RWPE2 (cell line): ENCODE data around the gene C17orf100.
A peak's percentile ranks its signal among the peaks of the same experiment; 100 is the strongest.
"Not testable (repeated sequence)": the region's sequence is repeated elsewhere in the genome, so short reads cannot be mapped to it uniquely, and the experiment has no call there.

Experiments used
- ATAC-seq: fragments of 200-7000 bp; cut with Tn5 transposase; 3 replicates; pipeline ENCODE4 v1.9.1; 2021; ENCODE audit warnings: low read depth
- DNase-seq: peaks from one replicate; pipeline ENCODE4 v3.0.0-alpha.2; 2020; ENCODE audit warnings: low spot score
- H3K27ac ChIP-seq: fragments of 450-650 bp; 2 replicates; pipeline ENCODE4 v1.5.1; 2017; ENCODE audit warnings: mild to moderate bottlenecking; ENCODE audit not compliant: poor library complexity, severe bottlenecking
- H3K27me3 ChIP-seq: fragments of 250-450 bp; sonication (Bioruptor Pico); 2 replicates; pipeline ENCODE4 v1.5.1; 2021; ENCODE audit warnings: mild to moderate bottlenecking, moderate library complexity; ENCODE audit not compliant: insufficient read depth, poor library complexity, severe bottlenecking
- H3K36me3 ChIP-seq: fragments of 250-450 bp; sonication (Bioruptor Pico); 2 replicates; pipeline ENCODE4 v1.5.1; 2020; ENCODE audit warnings: low read depth, mild to moderate bottlenecking, moderate library complexity
- H3K4me1 ChIP-seq: fragments of 250-450 bp; sonication (Bioruptor Pico); 2 replicates; pipeline ENCODE4 v1.5.1; 2021; ENCODE audit warnings: mild to moderate bottlenecking, moderate library complexity; ENCODE audit not compliant: insufficient read depth, poor library complexity, severe bottlenecking
- H3K4me3 ChIP-seq: fragments of 250-450 bp; sonication (Bioruptor Pico); 2 replicates; pipeline ENCODE4 v1.5.1; 2021; ENCODE audit warnings: mild to moderate bottlenecking, moderate library complexity; ENCODE audit not compliant: severe bottlenecking
- H3K9me3 ChIP-seq: fragments of 250-450 bp; sonication (Bioruptor Pico); 2 replicates; pipeline ENCODE4 v1.5.1; 2021; ENCODE audit warnings: mild to moderate bottlenecking, moderate library complexity; ENCODE audit not compliant: severe bottlenecking
- TF ChIP-seq, protein P1 (sequence below): fragments of 450-650 bp; IDR thresholded peaks from one replicate; pipeline ENCODE4 v1.5.1; 2017; ENCODE audit warnings: mild to moderate bottlenecking, moderate library complexity; ENCODE audit not compliant: poor library complexity, severe bottlenecking

Gene C17orf100

DNA sequence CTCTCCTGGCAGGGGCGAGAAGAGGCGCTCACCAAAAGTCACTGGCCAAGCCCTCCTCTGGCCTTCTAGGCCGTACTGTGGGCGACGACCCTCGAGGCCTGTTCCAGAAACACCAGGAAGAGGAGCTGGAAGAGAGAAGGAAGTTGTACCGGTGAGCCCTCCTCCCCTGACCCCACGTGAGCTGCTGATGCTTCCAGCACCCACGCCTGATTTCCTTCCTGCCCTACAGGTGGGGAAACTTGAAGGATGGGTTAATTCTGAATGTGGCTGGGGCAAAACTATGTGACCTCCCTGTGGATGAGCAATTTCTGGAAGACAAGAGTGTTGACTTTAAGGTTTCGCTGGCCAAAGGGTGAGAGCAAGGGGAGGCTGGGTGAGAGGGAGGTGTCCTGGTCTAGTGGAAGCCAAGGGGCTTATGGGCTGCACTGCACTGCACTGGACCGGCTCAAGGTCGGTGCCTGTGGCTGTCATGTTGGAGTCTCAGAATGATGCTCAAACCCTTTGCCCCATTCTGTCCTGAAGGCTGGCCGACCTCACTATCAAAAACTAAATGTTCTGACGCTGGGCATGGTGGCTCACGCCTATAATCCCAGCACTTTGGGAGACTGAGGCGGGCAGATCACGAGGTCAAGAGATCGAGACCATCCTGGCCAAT, 6.2 kb downstream of the C17orf100 start:
- Histone ChIP-seq H3K4me1 (peaks cover 20% of the 10 kb centered on the region), H3K27me3 (no peaks in the 10 kb centered on the region), H3K27ac (no peak overlapping the region), H3K4me3 (peak overlapping the region; percentile 38), H3K9me3 (no peaks in the 10 kb centered on the region), H3K36me3 (no peaks in the 10 kb centered on the region)
- ATAC-seq, result no peak
- no peak for DNase-seq
- TF ChIP-seq, protein P1, sequence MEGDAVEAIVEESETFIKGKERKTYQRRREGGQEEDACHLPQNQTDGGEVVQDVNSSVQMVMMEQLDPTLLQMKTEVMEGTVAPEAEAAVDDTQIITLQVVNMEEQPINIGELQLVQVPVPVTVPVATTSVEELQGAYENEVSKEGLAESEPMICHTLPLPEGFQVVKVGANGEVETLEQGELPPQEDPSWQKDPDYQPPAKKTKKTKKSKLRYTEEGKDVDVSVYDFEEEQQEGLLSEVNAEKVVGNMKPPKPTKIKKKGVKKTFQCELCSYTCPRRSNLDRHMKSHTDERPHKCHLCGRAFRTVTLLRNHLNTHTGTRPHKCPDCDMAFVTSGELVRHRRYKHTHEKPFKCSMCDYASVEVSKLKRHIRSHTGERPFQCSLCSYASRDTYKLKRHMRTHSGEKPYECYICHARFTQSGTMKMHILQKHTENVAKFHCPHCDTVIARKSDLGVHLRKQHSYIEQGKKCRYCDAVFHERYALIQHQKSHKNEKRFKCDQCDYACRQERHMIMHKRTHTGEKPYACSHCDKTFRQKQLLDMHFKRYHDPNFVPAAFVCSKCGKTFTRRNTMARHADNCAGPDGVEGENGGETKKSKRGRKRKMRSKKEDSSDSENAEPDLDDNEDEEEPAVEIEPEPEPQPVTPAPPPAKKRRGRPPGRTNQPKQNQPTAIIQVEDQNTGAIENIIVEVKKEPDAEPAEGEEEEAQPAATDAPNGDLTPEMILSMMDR, result no peak

DNA sequence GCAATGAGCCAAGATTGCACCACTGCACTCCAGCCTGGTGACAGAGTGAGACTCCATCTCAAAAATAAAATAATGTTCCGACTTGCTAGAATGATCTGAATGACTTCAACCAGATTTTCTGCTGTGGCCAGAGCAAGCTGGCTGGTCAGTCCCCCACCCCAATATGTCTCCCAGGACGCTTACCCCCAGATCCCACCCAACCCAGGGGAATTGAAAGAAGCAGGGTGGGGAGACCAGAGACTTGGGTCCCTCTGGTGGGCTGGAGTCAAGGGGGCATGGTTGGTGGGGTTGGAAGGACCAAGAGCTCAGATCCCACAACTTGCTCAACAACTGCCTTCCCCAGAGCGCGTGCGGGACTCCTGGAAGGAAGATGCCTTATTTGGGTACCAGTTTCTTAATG, 6.8 kb downstream of the C17orf100 start:
- H3K9me3 ChIP-seq, DNase-seq: not testable (repeated sequence)
- H3K4me1 ChIP-seq, result peaks cover 13% of the 10 kb centered on the region

DNA sequence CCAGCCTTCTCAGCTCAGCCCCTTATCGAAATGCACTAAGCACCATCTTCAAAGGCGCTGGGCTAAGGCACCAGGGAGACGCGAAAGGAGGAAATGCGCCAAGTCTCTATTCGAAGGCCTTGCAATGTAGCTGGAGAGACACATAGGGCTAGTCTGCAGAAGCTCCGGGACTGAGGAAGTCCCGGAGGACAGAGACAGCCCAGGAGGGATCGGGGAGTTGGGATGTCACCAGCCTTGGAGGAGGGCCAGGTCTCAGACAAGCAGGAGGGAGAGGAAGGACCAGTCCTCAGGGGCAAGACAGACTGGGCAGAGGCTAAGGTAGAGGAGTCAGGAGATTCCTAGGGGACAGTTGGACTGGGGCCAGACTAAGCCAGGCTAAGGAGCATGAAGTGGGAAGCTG, 8.5 kb downstream of the C17orf100 start:
- ATAC-seq, result no peak
- H3K9me3 ChIP-seq, result no peaks in the 10 kb centered on the region
- TF ChIP-seq, protein P1, result no peak
- no peaks in the 10 kb centered on the region for H3K27me3 ChIP-seq
- H3K36me3 ChIP-seq, result no peaks in the 10 kb centered on the region
- no peak for DNase-seq
- H3K4me3 ChIP-seq, result no peak overlapping the region
- peaks cover 3% of the 10 kb centered on the region for H3K4me1 ChIP-seq
- H3K27ac ChIP-seq, result no peak overlapping the region

More for the DNA sequence above, 6.8 kb downstream of the C17orf100 start:
- not testable (repeated sequence) for H3K27me3 ChIP-seq, H3K4me3 ChIP-seq, H3K27ac ChIP-seq, H3K36me3 ChIP-seq, ATAC-seq

DNA sequence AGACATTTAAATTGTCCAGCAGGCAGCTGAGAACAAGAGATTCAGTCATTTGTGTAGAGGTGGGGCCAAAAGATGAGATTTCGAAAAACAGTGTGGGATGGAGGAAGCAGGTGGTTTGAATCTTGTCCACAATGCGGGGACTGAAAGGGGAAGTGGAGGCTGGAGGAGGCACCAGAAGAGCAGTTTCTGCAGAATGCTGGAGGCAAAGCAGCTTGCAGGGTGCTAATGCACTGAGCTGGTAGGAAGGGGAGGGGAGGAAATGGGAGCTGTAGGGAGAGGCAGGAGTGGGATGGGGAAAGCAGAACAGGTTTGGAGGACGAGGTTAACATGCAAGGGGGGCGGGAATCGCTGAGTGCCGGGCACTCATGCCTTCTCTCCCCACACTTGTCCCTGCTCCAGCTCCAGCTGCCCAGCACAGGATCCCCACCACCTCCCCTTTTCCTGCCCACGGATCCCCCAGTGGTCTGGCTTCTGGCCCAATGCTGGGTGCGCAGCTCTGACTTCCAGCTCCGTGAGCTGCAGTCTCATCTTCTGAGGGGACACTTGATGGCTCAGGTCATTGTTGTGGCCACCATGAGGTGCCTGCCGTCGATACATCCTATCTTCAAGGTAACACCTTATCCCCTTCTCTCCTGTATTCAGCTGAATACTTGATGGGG, 9.4 kb downstream of the C17orf100 start:
- no peaks in the 10 kb centered on the region for H3K9me3 ChIP-seq
- H3K27ac ChIP-seq, result no peak overlapping the region
- H3K36me3 ChIP-seq, result no peaks in the 10 kb centered on the region
- no peak overlapping the region for H3K4me3 ChIP-seq
- no peaks in the 10 kb centered on the region for H3K27me3 ChIP-seq
- no peak for DNase-seq
- TF ChIP-seq, protein P1, result no peak
- no peaks in the 10 kb centered on the region for H3K4me1 ChIP-seq
- no peak for ATAC-seq

DNA sequence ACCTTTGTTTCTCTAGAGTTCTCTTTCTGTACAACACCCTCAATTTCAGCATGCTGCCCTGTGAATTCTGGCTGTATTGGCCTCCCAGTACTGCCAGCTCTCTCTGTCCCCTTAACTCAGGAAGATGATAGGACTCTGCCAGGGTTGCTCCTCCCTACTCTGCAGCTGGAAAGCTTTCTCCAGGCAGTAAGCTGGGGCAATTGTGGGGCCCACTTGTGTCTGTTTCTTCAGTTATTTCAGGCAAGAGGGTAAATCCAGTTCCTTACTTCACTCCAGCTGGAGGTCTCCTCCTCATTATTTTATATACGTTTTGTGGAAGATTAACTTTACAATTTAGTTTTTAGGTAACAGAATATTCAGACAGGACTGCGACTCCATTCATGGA, 9.9 kb downstream of the C17orf100 start:
- DNase-seq (no peak), ATAC-seq (no peak)
- Histone ChIP-seq H3K4me3 (no peak overlapping the region), H3K4me1 (peaks cover 3% of the 10 kb centered on the region), H3K27ac (no peak overlapping the region), H3K9me3 (no peaks in the 10 kb centered on the region), H3K36me3 (no peaks in the 10 kb centered on the region), H3K27me3 (no peaks in the 10 kb centered on the region)
- TF ChIP-seq, protein P1, result no peak

DNA sequence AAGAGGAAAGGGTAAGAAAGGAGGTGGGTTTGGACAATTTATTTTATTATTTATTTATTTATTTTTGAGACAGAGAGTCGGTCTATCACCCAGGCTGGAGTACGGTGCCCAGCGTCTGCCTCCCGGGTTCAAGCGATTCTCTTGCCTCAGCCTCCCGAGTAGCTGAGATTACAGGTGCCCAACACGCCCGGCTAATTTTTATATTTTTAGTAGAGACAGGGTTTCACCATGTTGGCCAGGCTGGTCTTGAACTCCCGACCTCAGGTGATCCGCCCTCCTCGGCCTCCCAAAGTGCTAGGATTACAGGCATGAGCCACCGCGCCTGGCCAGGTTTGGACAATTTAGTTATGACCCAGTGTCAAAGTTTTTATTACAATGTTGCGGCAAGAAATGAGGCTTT, 11.6 kb downstream of the C17orf100 start:
- not testable (repeated sequence) for DNase-seq, H3K27me3 ChIP-seq, H3K4me3 ChIP-seq, H3K9me3 ChIP-seq, H3K4me1 ChIP-seq, ATAC-seq, H3K36me3 ChIP-seq, H3K27ac ChIP-seq
